B cell (primary cell): ENCODE results near the gene ITGA3. TPM values are rescaled to one million over a fixed set of nuclear protein-coding genes. Genes with fewer than 3 reads are reported as not detected.

Experiments
- ATAC-seq: fragments of 200-7000 bp; cut with Tn5 transposase; one replicate; pipeline ENCODE4 v1.10.0; 2021; ENCODE audit warnings: low read depth, mild to moderate bottlenecking, moderate number of reproducible peaks, moderate library complexity
- CTCF ChIA-PET: fragments of 350-600 bp; sonication (Branson Sonifier 250); formaldehyde crosslinking; loops from one replicate; lab custom pipeline; 2021; ENCODE audit warnings: antibody characterized with exemption, inconsistent platforms; lab: Charles Lee
- POLR2A ChIA-PET: fragments of 350-600 bp; sonication (Branson Sonifier 250); formaldehyde crosslinking; loops from one replicate; lab custom pipeline; 2021; ENCODE audit warnings: antibody characterized with exemption; lab: Charles Lee
- DNase-seq: peaks from one replicate; pipeline ENCODE4 v3.0.0; 2013
- H2AFZ ChIP-seq: 2 replicates; pipeline ENCODE4 v1.6.1; 2012; ENCODE audit warnings: mild to moderate bottlenecking, low read depth, low read length; ENCODE audit not compliant: insufficient read depth, poor library complexity, severe bottlenecking
- H3K27ac ChIP-seq, 2 donors: 1 replicate in 1 of 2; 2 replicates in 1 of 2; pipeline ENCODE4 v1.5.1; 2012 to 2013; ENCODE audit warnings: low read length in 2 of 2, mild to moderate bottlenecking in 2 of 2, moderate library complexity in 1 of 2
- H3K27me3 ChIP-seq, 4 experiments: fragments of 200-600 bp in 1 of 4; sonication (generic) in 1 of 4; replicated peaks in 1 of 4; 1 replicate in 2 of 4; 2 replicates in 2 of 4; pipeline versions ENCODE4 v1.6.1 to v1.7.0; 2013 to 2016; ENCODE audit warnings: low read length in 3 of 4, mild to moderate bottlenecking in 2 of 4, mixed read lengths in 1 of 4, moderate library complexity in 1 of 4; ENCODE audit not compliant: insufficient read depth in 4 of 4, control insufficient read depth in 3 of 4; ENCODE audit errors: control extremely low read depth in 1 of 4
- H3K36me3 ChIP-seq, 2 experiments: replicated peaks in 1 of 2; 1 replicate in 1 of 2; 2 replicates in 1 of 2; pipeline versions ENCODE4 v1.6.1 to v1.7.1; 2013; ENCODE audit warnings: low read length in 1 of 2; ENCODE audit not compliant: insufficient read depth in 2 of 2, control insufficient read depth in 1 of 2; ENCODE audit errors: control extremely low read depth in 1 of 2, extremely low read depth in 1 of 2
- H3K4me1 ChIP-seq, 2 donors: fragments of 200-600 bp in 1 of 2; sonication (generic) in 1 of 2; 1 replicate in 1 of 2; 2 replicates in 1 of 2; pipeline versions ENCODE4 v1.5.1 to v1.6.1; 2013 to 2017; ENCODE audit warnings: low read length in 2 of 2; ENCODE audit not compliant: control insufficient read depth in 2 of 2, insufficient read depth in 2 of 2
- H3K4me2 ChIP-seq: replicated peaks from 2 replicates; pipeline ENCODE3; 2012; ENCODE audit warnings: mild to moderate bottlenecking, low read depth, low read length; ENCODE audit not compliant: poor library complexity, severe bottlenecking
- H3K4me3 ChIP-seq, 5 experiments: fragments of 200-600 bp in 1 of 5; sonication (generic) in 1 of 5; 1 replicate in 3 of 5; 2 replicates in 2 of 5; pipeline versions ENCODE4 v1.5.1 to v1.7.0; 2011 to 2016; ENCODE audit warnings: low read length in 4 of 5, mild to moderate bottlenecking in 4 of 5, low read depth in 2 of 5, control low read depth in 1 of 5, moderate library complexity in 1 of 5; ENCODE audit not compliant: insufficient read depth in 1 of 5; ENCODE audit errors: control extremely low read depth in 1 of 5, extremely low read depth in 1 of 5
- H3K79me2 ChIP-seq: fragments of 200-600 bp; sonication (generic); one replicate; pipeline ENCODE4 v1.6.0; 2016; ENCODE audit warnings: low read length; ENCODE audit not compliant: control insufficient read depth, insufficient read depth
- H3K9ac ChIP-seq: fragments of 200-600 bp; sonication (generic); 2 replicates; pipeline ENCODE4 v1.6.1; 2017; ENCODE audit warnings: mild to moderate bottlenecking, low read length, moderate library complexity
- H3K9me3 ChIP-seq, 3 donors: one replicate each; pipeline versions ENCODE4 v1.6.1 to v1.7.1; 2013; ENCODE audit warnings: low read length in 2 of 3; ENCODE audit not compliant: control insufficient read depth in 2 of 3, insufficient read depth in 1 of 3; ENCODE audit errors: control extremely low read depth in 1 of 3
- H4K20me1 ChIP-seq: 2 replicates; pipeline ENCODE4 v1.6.0; 2012; ENCODE audit warnings: mild to moderate bottlenecking, low read length; ENCODE audit not compliant: insufficient read depth, control insufficient read depth, poor library complexity, severe bottlenecking
- H3K27ac Mint-ChIP-seq: one replicate; pipeline ENCODE4 v1.8.0; 2021; ENCODE audit warnings: mixed read lengths
- H3K27me3 Mint-ChIP-seq: one replicate; pipeline ENCODE4 v1.8.0; 2021; ENCODE audit warnings: mixed read lengths
- H3K4me1 Mint-ChIP-seq: one replicate; pipeline ENCODE4 v1.8.0; 2021; ENCODE audit warnings: mixed read lengths
- H3K4me3 Mint-ChIP-seq: one replicate; pipeline ENCODE4 v1.8.0; 2021; ENCODE audit warnings: mixed read lengths
- H3K9me3 Mint-ChIP-seq: one replicate; pipeline ENCODE4 v1.8.0; 2022; ENCODE audit warnings: mixed read lengths; ENCODE audit not compliant: insufficient read depth
- CTCF ChIP-seq: fragments of 200-600 bp; IDR thresholded peaks from one replicate; pipeline ENCODE4 v1.8.0; 2022; ENCODE audit warnings: antibody characterized with exemption, mild to moderate bottlenecking
- EZH2 ChIP-seq: IDR thresholded peaks from 2 replicates; pipeline ENCODE4 v1.6.1; 2012; ENCODE audit warnings: borderline replicate concordance, low read depth, mild to moderate bottlenecking, moderate library complexity, low read length; ENCODE audit not compliant: insufficient read depth, poor library complexity, severe bottlenecking
- WGBS: methylation state at CpG from one replicate; pipeline ENCODE4 v1.1.5; 2013; ENCODE audit warnings: missing lambda C conversion rate; ENCODE audit not compliant: insufficient coverage; 5-methylcytosine and 5-hydroxymethylcytosine counted together
- intact Hi-C: fragments of 100-400 bp; cut with micrococcal nuclease; formaldehyde crosslinking; loops from one replicate; pipeline ENCODE4 v1.10.0; 2022
- polyA plus RNA-seq: library from polyadenylated mRNA; depleted of rRNA; stranded (reverse); fragments of >200 nt; gene quantifications from 2 replicates; pipeline ENCODE4 v1.2.3, GENCODE V29; 2012
- total RNA-seq, 2 donors: library from RNA; stranded (reverse); fragments of 120-200 nt in 1 of 2; gene quantifications; 1 replicate in 1 of 2; 2 replicates in 1 of 2; pipeline versions ENCODE4 v1.2.3 to v1.2.4, GENCODE V29; 2013 to 2022

The ITGA3 gene
- total and polyA plus RNA-seq, 2 donors (not counting 1 experiment from before 2014, with no cell fraction given), result 11.9 to 13.3 TPM

GRCh38 chr17:50057521-50057991 lies 1.6 kb downstream of the ITGA3 start:
- DNase-seq (no peak), ATAC-seq (no peak)
- Mint-ChIP-seq H3K27me3 (peaks cover 17% of the 10 kb centered on the region), H3K4me1 (peaks cover 22% of the 10 kb centered on the region), H3K27ac (no peak overlapping the region), H3K9me3 (no peaks in the 10 kb centered on the region), H3K4me3 (peak overlapping the region; percentile 92)
- CTCF ChIA-PET, result interaction anchor here (1.2 to 3.7 kb wide), 4 partner anchors 30 to 60 kb away, joined by 4 to 25 read pairs (median 14); no protein-coding TSS in a partner anchor
- POLR2A ChIA-PET, result no interaction called here
- Histone ChIP-seq H2AFZ (no peak overlapping the region), H3K36me3 (no peaks in the 10 kb centered on the region), H3K9me3 (peaks cover 0 to 3% (median 0%) of the 10 kb centered on the region in 3 donors), H3K27me3 (peaks cover 0 to 50% (median 3%) of the 10 kb centered on the region in 4 experiments), H3K79me2 (no peaks in the 10 kb centered on the region), H4K20me1 (no peaks in the 10 kb centered on the region), H3K27ac (no peak overlapping the region), H3K4me2 (peak overlapping the region; percentile 99), H3K9ac (no peak overlapping the region), H3K4me3 (peak overlapping the region in 1 of 5 experiments; percentile 80), H3K4me1 (peaks cover 11 to 22% of the 10 kb centered on the region in 2 donors)
- WGBS, result 93% methylated on average over 9 of the region's 9 CpGs
- intact Hi-C loops, result no loop called here
- TF ChIP-seq CTCF (no peak), EZH2 (no peak)

GRCh38 chr17:50058296-50058953 lies 2.5 kb downstream of the ITGA3 start:
- Histone ChIP-seq H3K9me3 (peaks cover 0 to 3% (median 0%) of the 10 kb centered on the region in 3 donors), H4K20me1 (no peaks in the 10 kb centered on the region), H3K27me3 (peaks cover 0 to 49% (median 3%) of the 10 kb centered on the region in 4 experiments), H2AFZ (no peak overlapping the region), H3K4me3 (no peak overlapping the region), H3K36me3 (no peaks in the 10 kb centered on the region), H3K79me2 (no peaks in the 10 kb centered on the region), H3K9ac (no peak overlapping the region), H3K4me1 (peaks cover 11 to 22% of the 10 kb centered on the region in 2 donors), H3K27ac (no peak overlapping the region), H3K4me2 (no peak overlapping the region)
- no peak for TF ChIP-seq EZH2
- no peak for TF ChIP-seq CTCF
- H3K9me3 Mint-ChIP-seq, result no peaks in the 10 kb centered on the region
- ATAC-seq (no peak), DNase-seq (no peak)
- 91% methylated on average over 8 of the region's 10 CpGs for WGBS
- peaks cover 22% of the 10 kb centered on the region for H3K4me1 Mint-ChIP-seq
- H3K27me3 Mint-ChIP-seq, result peaks cover 19% of the 10 kb centered on the region
- H3K27ac Mint-ChIP-seq, result no peak overlapping the region
- intact Hi-C loops, result no loop called here
- ChIA-PET POLR2A (no interaction called here), CTCF (interaction anchor here (3.1 to 3.7 kb wide), 2 partner anchors 29 to 61 kb away, joined by 13 to 25 read pairs; no protein-coding TSS in a partner anchor)
- H3K4me3 Mint-ChIP-seq, result peak overlapping the region; percentile 92
